MM.1S (cell line): Measurements from ENCODE around the gene DCLK1.

Experiments used
- CTCF ChIP-seq: fragments of 300-600 bp; sonication (generic); IDR thresholded peaks from 2 replicates; pipeline ENCODE4 v1.5.1; 2016; ENCODE audit warnings: antibody characterized with exemption, low read length, mixed read lengths
- EZH2 ChIP-seq: fragments of 300-600 bp; sonication (generic); optimal IDR thresholded peaks from 2 replicates; pipeline ENCODE3; 2017; ENCODE audit warnings: low read depth, mild to moderate bottlenecking, antibody characterized with exemption, low read length, mixed read lengths

GRCh38 chr13:35984287-35984686 lies 146.9 kb downstream of the DCLK1 start:
- no peak for TF ChIP-seq CTCF
- TF ChIP-seq EZH2 = no peak
